Kidney (tissue), 14 donors: ENCODE data around the gene PSMC5. TPM values are rescaled to one million over a fixed set of nuclear protein-coding genes. Genes with fewer than 3 reads are reported as not detected.

Source experiments
- DNase-seq, 5 donors: peaks; one replicate each; pipeline ENCODE4 v3.0.0-alpha.2; 2013 to 2020
- FAIRE-seq: peaks from 2 replicates; lab custom pipeline; 2012; peaks lifted over from hg19 to GRCh38; lab: Jason Lieb, UNC
- H3K27ac ChIP-seq, 2 donors: one replicate each; pipeline ENCODE4 v1.7.0; 2013; ENCODE audit warnings: low read depth in 2 of 2, low read length in 2 of 2, inconsistent platforms in 1 of 2
- H3K27me3 ChIP-seq: one replicate; pipeline ENCODE4 v1.7.1; 2013; ENCODE audit warnings: low read length, inconsistent platforms; ENCODE audit not compliant: control insufficient read depth, insufficient read depth
- H3K36me3 ChIP-seq, 3 donors: one replicate each; pipeline versions ENCODE4 v1.7.0 to v1.7.1; 2013; ENCODE audit warnings: low read length in 3 of 3, control low read depth in 1 of 3, inconsistent platforms in 1 of 3; ENCODE audit not compliant: insufficient read depth in 3 of 3, control insufficient read depth in 2 of 3
- H3K4me1 ChIP-seq, 3 donors: one replicate each; pipeline versions ENCODE4 v1.7.0 to v1.7.1; 2013; ENCODE audit warnings: low read length in 3 of 3, inconsistent platforms in 1 of 3, low read depth in 1 of 3; ENCODE audit not compliant: control insufficient read depth in 2 of 3, insufficient read depth in 2 of 3
- H3K4me3 ChIP-seq, 3 donors: one replicate each; pipeline versions ENCODE4 v1.7.0 to v1.8.1; 2013; ENCODE audit warnings: low read length in 3 of 3, control low read depth in 1 of 3, inconsistent platforms in 1 of 3
- H3K9ac ChIP-seq, 3 donors: one replicate each; pipeline versions ENCODE4 v1.7.0 to v1.7.1; 2013; ENCODE audit warnings: low read length in 3 of 3, control low read depth in 1 of 3, inconsistent platforms in 1 of 3
- H3K9me3 ChIP-seq, 3 donors: one replicate each; pipeline versions ENCODE4 v1.7.0 to v1.7.1; 2013; ENCODE audit warnings: low read length in 3 of 3, control low read depth in 1 of 3, inconsistent platforms in 1 of 3; ENCODE audit not compliant: control insufficient read depth in 2 of 3, insufficient read depth in 1 of 3
- CTCF ChIP-seq: IDR thresholded peaks from 3 replicates; pipeline ENCODE4 v1.5.1; 2012; ENCODE audit warnings: mild to moderate bottlenecking, moderate library complexity, borderline replicate concordance; ENCODE audit not compliant: insufficient read depth; ENCODE audit errors: extremely low read depth
- intact Hi-C: fragments of 100-400 bp; cut with DNase I; formaldehyde crosslinking; loops from one replicate; pipeline ENCODE4 v1.11.1; 2022
- polyA plus RNA-seq: library from polyadenylated mRNA; stranded (reverse); fragments of 350-450 nt; fragmentation: Illumina TruSeq; extraction: RNeasy Lipid Tissue Mini Kit (QIAGEN cat#74804); gene quantifications from one replicate; pipeline ENCODE4 v1.2.3, GENCODE V29; 2014; ENCODE audit warnings: low read depth, low replicate concordance; ENCODE audit not compliant: insufficient read depth
- total RNA-seq: library from RNA; stranded (reverse); fragmentation: NEBNext Ultra II Directional; extraction: Animal tissue kit (Norgen Biotek cat#: 25700); gene quantifications from one replicate; pipeline ENCODE4 v1.2.1, GENCODE V29; 2021
- donor health status: control.
- donor health status: control.
- donor health status: control.
- donor health status: control.
- donor health status: control.
- donor health status: DM: yes; HTN: yes; CAD: no.
- donor health status: Normal renal cell carcinoma (clear cell type).

The PSMC5 gene
- total and polyA plus RNA-seq, 2 donors from 2014 or later: 145 to 247 TPM

DNA sequence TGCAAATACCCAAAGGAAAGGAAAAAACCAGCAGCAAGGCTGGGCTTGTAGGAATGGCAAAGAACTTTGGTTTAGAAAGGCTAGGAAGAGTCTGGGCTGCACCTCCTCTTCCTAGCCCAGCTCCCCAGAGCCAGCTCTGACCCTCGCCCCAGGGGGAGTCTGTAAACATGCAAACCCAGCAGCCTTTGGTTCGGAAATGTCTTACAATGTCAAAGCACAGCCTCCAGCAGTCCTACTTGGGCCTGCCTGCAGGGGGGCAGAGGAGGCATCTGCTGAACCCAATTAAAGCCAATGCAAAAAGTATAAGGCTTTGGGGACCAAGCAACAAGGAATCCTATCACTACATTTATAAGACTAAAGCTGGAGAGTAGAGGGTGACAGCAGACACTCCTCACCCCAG is 5.2 kb downstream of the PSMC5 start:
- no peak for TF ChIP-seq CTCF
- Histone ChIP-seq H3K9ac (no peak overlapping the region), H3K27ac (no peak overlapping the region), H3K9me3 (no peaks in the 10 kb centered on the region), H3K36me3 (peaks cover 13 to 72% (median 48%) of the 10 kb centered on the region in 3 donors), H3K27me3 (no peaks in the 10 kb centered on the region), H3K4me1 (peaks cover 0 to 14% (median 13%) of the 10 kb centered on the region in 3 donors), H3K4me3 (no peak overlapping the region)
- intact Hi-C loops: no loop called here
- DNase-seq: peak in 1 of 5 donors; percentile 58
- no peak for FAIRE-seq

DNA sequence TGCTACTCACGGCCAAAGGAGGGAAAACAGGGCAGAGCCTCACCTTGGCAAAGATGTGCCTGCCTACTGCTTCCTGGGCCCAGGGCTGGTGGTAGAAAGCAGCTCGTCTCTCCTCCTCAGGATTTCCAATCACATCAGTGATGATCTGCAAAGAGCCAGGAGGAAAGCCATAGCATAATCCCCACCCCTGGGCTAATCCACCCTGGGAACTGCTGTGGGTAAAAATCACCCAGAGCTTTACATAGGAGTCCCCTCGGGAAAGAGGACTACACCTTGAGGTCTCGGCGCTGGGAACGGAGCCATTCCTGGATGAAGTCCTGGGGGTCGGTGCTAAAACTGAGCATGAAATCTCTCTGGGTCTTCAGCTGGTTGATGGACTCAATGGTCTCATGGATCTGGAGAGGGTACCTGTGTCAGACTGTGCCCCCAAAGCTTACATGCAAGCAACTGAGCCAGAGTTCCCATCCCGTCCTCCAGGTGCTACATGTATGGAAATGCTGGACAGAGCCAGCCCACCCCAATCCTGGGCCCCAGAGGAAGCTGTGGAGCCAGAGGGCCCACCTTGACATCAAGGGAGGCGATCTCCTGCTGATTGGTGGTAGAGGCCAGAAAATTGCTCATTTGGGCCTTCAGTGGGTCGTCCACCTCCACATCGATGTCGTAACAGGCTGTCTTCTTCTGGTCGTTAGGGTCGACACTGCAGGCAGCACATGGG is 6.0 kb downstream of the PSMC5 start:
- H3K9me3 ChIP-seq: no peaks in the 10 kb centered on the region
- H3K27ac ChIP-seq: no peak overlapping the region
- no peak overlapping the region for H3K4me3 ChIP-seq
- no peak for FAIRE-seq
- no peak overlapping the region for H3K9ac ChIP-seq
- peaks cover 13 to 72% (median 48%) of the 10 kb centered on the region in 3 donors for H3K36me3 ChIP-seq
- DNase-seq: peak in 2 of 5 donors; percentile 36 to 45
- H3K4me1 ChIP-seq: peaks cover 0 to 15% (median 11%) of the 10 kb centered on the region in 3 donors
- intact Hi-C loops: no loop called here
- TF ChIP-seq CTCF: no peak
- H3K27me3 ChIP-seq: no peaks in the 10 kb centered on the region

DNA sequence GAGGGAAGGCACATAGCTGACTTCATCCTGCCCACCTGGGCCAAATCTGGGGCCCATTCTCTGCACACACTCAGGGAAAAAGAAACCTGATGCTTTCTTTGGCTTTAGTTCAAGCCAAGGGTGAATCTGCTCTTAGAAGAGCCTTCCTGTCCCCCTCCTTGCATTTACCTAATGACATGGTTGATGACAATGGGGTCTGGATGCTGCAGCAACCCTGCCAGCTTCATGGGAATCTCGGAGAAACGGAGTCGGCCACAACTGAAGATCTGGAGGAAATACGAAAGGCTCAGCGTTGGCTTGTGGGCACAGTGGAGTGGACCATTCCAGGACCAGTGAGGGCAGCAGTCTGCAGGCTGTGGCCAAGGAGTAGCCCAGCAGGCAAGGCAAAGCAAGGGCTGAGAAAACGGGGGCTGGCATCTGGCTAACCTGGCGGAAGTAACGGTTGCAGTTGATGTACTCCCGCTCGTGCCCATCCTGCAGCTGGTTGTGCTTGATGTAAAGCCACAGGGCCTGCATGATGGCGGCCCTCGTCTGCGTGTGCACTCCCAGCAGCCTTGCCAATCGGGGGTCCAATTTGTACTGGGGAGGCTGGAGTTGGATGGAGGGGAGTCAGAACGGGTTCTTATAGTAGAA is 6.6 kb downstream of the PSMC5 start:
- no peak overlapping the region for H3K9ac ChIP-seq
- H3K9me3 ChIP-seq: no peaks in the 10 kb centered on the region
- H3K27me3 ChIP-seq: no peaks in the 10 kb centered on the region
- no peak for TF ChIP-seq CTCF
- H3K36me3 ChIP-seq: peaks cover 13 to 66% (median 48%) of the 10 kb centered on the region in 3 donors
- FAIRE-seq: no peak
- intact Hi-C loops: no loop called here
- H3K4me1 ChIP-seq: peaks cover 0 to 17% (median 4%) of the 10 kb centered on the region in 3 donors
- peak in 2 of 5 donors; percentile 41 to 59 for DNase-seq
- no peak overlapping the region for H3K4me3 ChIP-seq
- no peak overlapping the region for H3K27ac ChIP-seq
